Gastrocnemius medialis (tissue), 4 donors: ENCODE results near the gene CNGB1.

ENCODE experiments used
- POLR2A ChIP-seq, 2 donors: fragments of 450-650 bp; IDR thresholded peaks; one replicate each; pipeline ENCODE4 v1.6.1; 2017; ENCODE audit warnings: antibody characterized with exemption in 2 of 2, mild to moderate bottlenecking in 2 of 2, moderate library complexity in 2 of 2
- TF ChIP-seq, protein P1 (sequence below), 5 experiments: fragments of 450-650 bp in 3 of 5; fragments of 200-600 bp in 2 of 5; sonication (generic) in 2 of 5; IDR thresholded peaks in 4 of 5; conservative IDR thresholded peaks in 1 of 5; 1 replicate in 4 of 5; 2 replicates in 1 of 5; pipeline ENCODE4 v1.5.1; 2016 to 2019; ENCODE audit warnings: antibody characterized with exemption in 5 of 5, mild to moderate bottlenecking in 3 of 5, moderate library complexity in 3 of 5

DNA sequence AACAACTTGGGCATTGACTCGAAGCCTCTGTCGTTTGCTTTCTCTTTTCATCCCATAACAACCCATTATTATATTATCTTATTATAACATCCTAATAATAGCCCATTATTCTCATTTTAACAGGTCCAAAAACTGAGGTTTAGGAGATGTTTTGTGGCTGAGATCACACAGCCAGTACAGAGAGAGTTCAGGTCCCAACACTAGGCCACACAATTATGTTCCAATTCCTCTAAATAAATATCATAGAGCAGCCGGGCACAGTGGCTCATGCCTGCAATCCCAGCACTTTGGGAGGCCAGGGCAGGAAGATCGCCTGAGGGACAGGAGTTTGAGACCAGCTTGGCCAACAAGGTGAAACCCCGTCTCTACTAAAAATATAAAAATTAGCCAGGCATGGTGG, 128.3 kb downstream of the CNGB1 start:
- TF ChIP-seq, protein P1, sequence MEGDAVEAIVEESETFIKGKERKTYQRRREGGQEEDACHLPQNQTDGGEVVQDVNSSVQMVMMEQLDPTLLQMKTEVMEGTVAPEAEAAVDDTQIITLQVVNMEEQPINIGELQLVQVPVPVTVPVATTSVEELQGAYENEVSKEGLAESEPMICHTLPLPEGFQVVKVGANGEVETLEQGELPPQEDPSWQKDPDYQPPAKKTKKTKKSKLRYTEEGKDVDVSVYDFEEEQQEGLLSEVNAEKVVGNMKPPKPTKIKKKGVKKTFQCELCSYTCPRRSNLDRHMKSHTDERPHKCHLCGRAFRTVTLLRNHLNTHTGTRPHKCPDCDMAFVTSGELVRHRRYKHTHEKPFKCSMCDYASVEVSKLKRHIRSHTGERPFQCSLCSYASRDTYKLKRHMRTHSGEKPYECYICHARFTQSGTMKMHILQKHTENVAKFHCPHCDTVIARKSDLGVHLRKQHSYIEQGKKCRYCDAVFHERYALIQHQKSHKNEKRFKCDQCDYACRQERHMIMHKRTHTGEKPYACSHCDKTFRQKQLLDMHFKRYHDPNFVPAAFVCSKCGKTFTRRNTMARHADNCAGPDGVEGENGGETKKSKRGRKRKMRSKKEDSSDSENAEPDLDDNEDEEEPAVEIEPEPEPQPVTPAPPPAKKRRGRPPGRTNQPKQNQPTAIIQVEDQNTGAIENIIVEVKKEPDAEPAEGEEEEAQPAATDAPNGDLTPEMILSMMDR (IDR thresholded peaks at IDR 0.05 in 4 of 5, conservative IDR thresholded peaks at IDR 0.05 in 1 of 5) = no peak
- TF ChIP-seq POLR2A (IDR thresholded peaks at IDR 0.05) = no peak
